Stomach smooth muscle (tissue), 2 donors: ENCODE measurements around the gene CNTN5.
"Not testable (repeated sequence)": the region's sequence is repeated elsewhere in the genome, so short reads cannot be mapped to it uniquely, and the experiment has no call there.

ENCODE experiments used
- H3K27ac ChIP-seq: one replicate; pipeline ENCODE4 v1.7.0; 2013; ENCODE audit warnings: mild to moderate bottlenecking, low read length, inconsistent platforms
- H3K27me3 ChIP-seq, 2 donors: one replicate each; pipeline ENCODE4 v1.7.0; 2013; ENCODE audit warnings: low read length in 2 of 2; ENCODE audit not compliant: insufficient read depth in 2 of 2, control insufficient read depth in 1 of 2
- H3K36me3 ChIP-seq, 2 donors: one replicate each; pipeline ENCODE4 v1.7.0; 2013; ENCODE audit warnings: low read length in 2 of 2; ENCODE audit not compliant: control insufficient read depth in 2 of 2, insufficient read depth in 2 of 2
- H3K4me1 ChIP-seq: one replicate; pipeline ENCODE4 v1.7.0; 2013; ENCODE audit warnings: low read length; ENCODE audit not compliant: control insufficient read depth, insufficient read depth
- H3K4me3 ChIP-seq, 2 donors: one replicate each; pipeline ENCODE4 v1.7.0; 2013; ENCODE audit warnings: low read length in 2 of 2
- H3K9ac ChIP-seq, 2 donors: one replicate each; pipeline ENCODE4 v1.7.0; 2013; ENCODE audit warnings: low read length in 2 of 2, mild to moderate bottlenecking in 1 of 2
- H3K9me3 ChIP-seq, 2 donors: one replicate each; pipeline ENCODE4 v1.7.0; 2013; ENCODE audit warnings: low read length in 2 of 2; ENCODE audit not compliant: control insufficient read depth in 2 of 2
- donor health status: healthy.
- donor health status: Pancreatic carcinoma.

CNTN5 gene

DNA sequence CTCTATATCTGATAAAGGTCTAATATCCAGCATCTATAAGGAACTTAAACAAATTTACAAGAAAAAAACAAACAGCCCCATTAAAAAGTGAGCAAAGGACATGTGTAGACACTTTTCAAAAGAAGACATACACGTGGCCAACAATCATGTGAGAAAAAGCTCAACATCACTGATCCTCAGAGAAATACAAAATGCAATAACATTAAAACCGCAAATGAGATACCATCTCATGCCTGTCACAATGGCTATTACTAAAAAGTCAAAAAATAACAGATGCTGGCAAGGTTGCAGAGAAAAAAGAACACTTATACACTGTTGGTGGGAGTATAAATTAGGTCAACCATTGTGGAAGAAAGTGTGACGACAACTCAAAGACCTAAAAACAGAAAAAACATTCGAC is 1253.7 kb downstream of the CNTN5 start:
- not testable (repeated sequence) for H3K4me1 ChIP-seq, H3K36me3 ChIP-seq, H3K9me3 ChIP-seq, H3K27ac ChIP-seq, H3K9ac ChIP-seq, H3K27me3 ChIP-seq, H3K4me3 ChIP-seq

DNA sequence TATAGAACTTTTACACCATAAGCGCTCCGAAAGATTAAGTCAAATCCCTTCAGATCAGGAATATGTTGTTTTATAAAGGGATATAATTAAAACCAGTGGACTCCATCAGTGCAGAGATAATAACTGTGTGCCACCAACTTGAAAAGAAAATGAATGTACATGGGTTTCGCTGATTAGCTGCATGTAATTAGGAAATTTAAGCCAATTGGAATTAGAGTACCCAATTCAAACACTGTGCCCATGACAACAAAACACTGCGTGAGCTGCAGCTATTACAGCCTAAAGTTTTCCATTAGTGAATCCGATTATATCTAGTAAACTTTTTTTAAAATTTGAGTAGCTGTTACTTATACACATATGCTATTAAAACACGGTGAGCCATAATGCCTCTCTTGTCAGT is 1274.0 kb downstream of the CNTN5 start:
- no peaks in the 10 kb centered on the region for H3K36me3 ChIP-seq
- no peaks in the 10 kb centered on the region for H3K9me3 ChIP-seq
- H3K4me3 ChIP-seq: no peak overlapping the region

DNA sequence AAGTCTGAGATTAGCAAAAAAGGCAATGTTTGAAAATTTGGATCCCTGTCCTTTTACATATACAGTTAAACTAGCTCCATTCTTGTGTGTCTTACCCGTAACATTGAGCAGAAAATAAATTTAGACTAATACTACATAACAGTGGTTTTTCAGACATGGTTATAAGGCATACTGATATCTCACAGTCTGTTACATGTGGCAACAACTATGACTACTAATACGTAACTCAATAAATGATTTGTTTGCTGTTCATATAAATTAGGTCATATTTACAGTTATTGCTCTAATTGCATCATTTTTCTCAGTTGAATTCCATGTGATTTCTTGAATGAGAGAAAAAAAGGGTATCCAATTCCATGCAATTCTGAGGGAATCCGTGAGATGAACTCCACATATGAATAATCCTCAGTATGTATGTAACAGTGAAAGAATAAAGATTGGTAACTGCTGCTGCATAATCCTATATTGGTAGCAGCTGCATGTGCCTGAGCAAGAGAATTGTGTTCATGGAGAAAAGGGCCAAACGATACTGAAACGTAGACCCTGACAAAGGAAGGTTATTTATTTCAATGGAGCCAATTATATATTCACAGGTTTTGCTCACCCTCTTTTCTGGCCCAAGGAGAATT is 1275.4 kb downstream of the CNTN5 start:
- H3K4me3 ChIP-seq: no peak overlapping the region
- H3K4me1 ChIP-seq: no peaks in the 10 kb centered on the region
- H3K27ac ChIP-seq: no peak overlapping the region
- no peaks in the 10 kb centered on the region for H3K9me3 ChIP-seq
- no peaks in the 10 kb centered on the region for H3K27me3 ChIP-seq
- no peaks in the 10 kb centered on the region for H3K36me3 ChIP-seq
- H3K9ac ChIP-seq: no peak overlapping the region

More for the DNA sequence above, 1274.0 kb downstream of the CNTN5 start:
- H3K9ac ChIP-seq: no peak overlapping the region
- no peaks in the 10 kb centered on the region for H3K27me3 ChIP-seq
- H3K27ac ChIP-seq: no peak overlapping the region
- no peaks in the 10 kb centered on the region for H3K4me1 ChIP-seq

DNA sequence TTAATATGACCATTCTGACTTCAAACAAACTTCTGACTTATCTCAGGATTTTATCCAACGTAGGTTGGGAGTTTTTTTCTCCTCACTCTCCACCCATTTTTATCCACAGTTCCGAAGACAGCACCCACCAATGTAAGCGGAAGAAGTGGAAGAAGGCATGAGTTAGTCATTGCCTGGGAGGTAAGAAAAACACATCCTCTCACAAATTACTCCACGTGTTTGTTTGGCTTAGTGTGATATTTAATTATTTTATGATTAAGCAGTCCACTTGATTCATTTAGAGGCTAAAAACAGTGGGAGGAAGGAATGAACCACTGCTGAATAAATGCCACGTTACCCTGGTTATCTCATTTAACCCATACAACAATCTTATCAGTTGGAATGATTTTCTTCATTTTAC is 1276.8 kb downstream of the CNTN5 start:
- H3K4me3 ChIP-seq: no peak overlapping the region
- H3K27ac ChIP-seq: no peak overlapping the region
- H3K9ac ChIP-seq: no peak overlapping the region
- H3K4me1 ChIP-seq: no peaks in the 10 kb centered on the region
- no peaks in the 10 kb centered on the region for H3K27me3 ChIP-seq
- H3K9me3 ChIP-seq: no peaks in the 10 kb centered on the region
- H3K36me3 ChIP-seq: no peaks in the 10 kb centered on the region

DNA sequence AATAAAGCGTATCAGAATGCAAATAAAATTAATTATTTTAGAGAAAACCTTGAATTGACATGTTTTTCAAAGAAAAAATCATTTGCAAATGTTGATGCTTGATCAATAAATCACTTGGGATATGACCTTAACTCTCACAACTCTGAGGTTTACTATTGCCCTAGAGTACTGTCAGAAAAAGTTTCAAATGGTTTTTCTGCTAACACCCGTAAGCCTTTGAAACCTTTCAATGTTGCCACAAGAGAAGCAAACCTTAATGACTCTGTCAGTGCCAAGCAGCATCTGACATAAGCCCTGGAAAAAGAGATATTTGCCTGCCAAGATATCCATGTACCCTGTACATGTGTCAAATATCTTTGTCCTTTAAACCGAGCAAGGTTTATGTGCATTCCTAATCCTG is 1282.1 kb downstream of the CNTN5 start:
- Histone ChIP-seq H3K4me3 (no peak overlapping the region), H3K36me3 (no peaks in the 10 kb centered on the region), H3K9ac (no peak overlapping the region), H3K9me3 (no peaks in the 10 kb centered on the region), H3K27ac (no peak overlapping the region), H3K27me3 (no peaks in the 10 kb centered on the region), H3K4me1 (no peaks in the 10 kb centered on the region)

DNA sequence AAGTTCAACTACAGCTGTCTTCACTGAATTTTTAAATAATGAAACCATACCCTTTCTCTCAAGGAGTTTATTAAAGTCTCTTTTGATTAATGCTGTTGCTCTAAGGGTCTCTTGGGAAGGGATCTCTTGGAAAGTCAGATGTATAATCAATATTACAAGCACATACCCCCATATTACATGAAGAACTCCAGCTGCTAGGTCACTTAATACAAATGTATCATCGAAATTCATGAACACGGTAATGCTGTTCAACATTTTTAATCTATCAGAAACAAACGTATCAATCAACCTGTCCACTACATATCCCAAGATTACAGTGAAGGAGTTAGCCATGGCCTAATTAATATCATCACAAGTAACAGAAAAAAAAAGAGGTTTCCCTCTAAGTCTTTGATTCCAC is 1283.1 kb downstream of the CNTN5 start:
- H3K9me3 ChIP-seq: no peaks in the 10 kb centered on the region
- H3K27ac ChIP-seq: no peak overlapping the region
- H3K27me3 ChIP-seq: no peaks in the 10 kb centered on the region
- H3K4me1 ChIP-seq: no peaks in the 10 kb centered on the region
- H3K4me3 ChIP-seq: no peak overlapping the region
- H3K36me3 ChIP-seq: no peaks in the 10 kb centered on the region
- H3K9ac ChIP-seq: no peak overlapping the region

DNA sequence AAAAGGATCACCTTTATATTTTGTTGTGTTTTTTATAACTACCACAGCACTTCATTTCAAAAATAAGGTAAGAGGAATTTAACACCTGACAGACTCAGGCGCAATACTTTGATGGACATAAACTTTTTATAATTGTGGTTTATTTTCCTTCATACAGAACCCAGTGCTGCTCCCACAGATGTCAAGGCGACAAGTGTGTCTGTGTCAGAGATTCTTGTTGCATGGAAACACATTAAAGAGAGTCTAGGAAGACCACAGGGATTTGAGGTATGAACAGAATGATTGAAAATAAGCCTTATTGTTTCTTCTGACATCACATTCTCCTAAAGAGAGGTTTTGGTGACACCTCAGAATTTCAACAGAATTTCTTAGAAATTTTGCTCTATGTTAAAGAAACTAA is 1287.5 kb downstream of the CNTN5 start:
- H3K27ac ChIP-seq: no peak overlapping the region
- no peaks in the 10 kb centered on the region for H3K36me3 ChIP-seq
- no peak overlapping the region for H3K9ac ChIP-seq
- no peaks in the 10 kb centered on the region for H3K4me1 ChIP-seq
- H3K9me3 ChIP-seq: no peaks in the 10 kb centered on the region
- H3K27me3 ChIP-seq: no peaks in the 10 kb centered on the region
- no peak overlapping the region for H3K4me3 ChIP-seq

DNA sequence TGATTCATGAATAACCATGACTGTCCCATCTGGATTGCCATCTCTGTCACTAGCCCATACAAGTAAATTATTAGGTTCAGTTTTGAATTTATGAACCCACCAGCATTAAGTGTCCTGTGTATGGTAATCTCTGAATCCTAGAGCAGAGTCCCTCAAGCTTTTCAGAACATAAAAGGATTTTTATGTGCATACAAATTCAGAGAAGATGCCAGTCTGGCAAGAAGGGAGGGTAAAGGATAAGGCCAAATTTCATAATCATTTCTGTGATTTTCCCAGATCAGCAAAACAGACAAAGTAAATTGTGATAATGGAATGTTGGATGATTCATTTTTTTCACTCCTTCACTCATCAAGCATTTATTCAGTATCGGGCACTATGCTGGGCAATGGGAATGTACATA is 1295.2 kb downstream of the CNTN5 start:
- Histone ChIP-seq H3K27ac (no peak overlapping the region), H3K4me3 (no peak overlapping the region), H3K9me3 (no peaks in the 10 kb centered on the region), H3K36me3 (no peaks in the 10 kb centered on the region), H3K27me3 (no peaks in the 10 kb centered on the region), H3K9ac (no peak overlapping the region), H3K4me1 (no peaks in the 10 kb centered on the region)

DNA sequence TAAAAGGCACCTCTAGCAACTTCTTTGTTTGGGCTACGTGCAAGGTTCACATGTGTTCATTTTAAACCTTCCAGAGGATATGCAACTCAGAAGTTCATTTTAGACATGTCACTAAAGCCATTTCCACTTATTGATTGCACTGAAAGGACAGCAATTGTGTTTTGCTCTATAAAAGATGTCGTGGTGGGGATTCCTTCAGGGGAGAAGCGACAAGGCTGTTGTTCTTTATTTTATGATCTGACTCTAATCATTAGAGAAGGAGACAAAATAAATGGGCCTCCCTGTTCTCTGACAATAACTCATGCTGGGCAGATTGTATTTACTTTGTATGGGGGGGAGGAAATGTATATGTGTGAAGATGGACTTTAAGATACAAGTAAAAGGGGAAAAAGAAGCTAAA is 1296.2 kb downstream of the CNTN5 start:
- Histone ChIP-seq H3K27me3 (no peaks in the 10 kb centered on the region), H3K9me3 (no peaks in the 10 kb centered on the region), H3K27ac (no peak overlapping the region), H3K36me3 (no peaks in the 10 kb centered on the region), H3K4me1 (no peaks in the 10 kb centered on the region), H3K4me3 (no peak overlapping the region), H3K9ac (no peak overlapping the region)

DNA sequence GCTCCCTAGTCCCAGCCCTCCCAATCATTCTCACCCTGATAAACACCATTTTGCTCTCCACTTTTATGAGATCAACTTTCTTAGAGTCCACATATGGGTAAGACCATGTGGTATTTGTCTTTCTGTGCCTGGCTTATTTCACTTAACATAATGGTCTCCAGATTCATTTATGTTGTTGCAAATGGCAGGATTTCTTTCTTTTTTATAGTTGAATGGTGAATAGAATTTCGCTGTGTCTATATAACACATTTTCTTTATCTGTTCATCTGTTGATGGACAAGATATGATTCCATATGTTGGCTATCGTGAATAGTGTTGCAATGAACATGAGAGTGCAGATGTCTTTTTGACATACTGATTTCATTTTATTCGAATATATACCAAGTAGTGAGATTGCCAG is 1298.9 kb downstream of the CNTN5 start:
- no peaks in the 10 kb centered on the region for H3K36me3 ChIP-seq
- no peaks in the 10 kb centered on the region for H3K27me3 ChIP-seq
- H3K9me3 ChIP-seq: no peaks in the 10 kb centered on the region
- H3K4me1 ChIP-seq: no peaks in the 10 kb centered on the region
- no peak overlapping the region for H3K27ac ChIP-seq
- no peak overlapping the region for H3K4me3 ChIP-seq
- no peak overlapping the region for H3K9ac ChIP-seq

DNA sequence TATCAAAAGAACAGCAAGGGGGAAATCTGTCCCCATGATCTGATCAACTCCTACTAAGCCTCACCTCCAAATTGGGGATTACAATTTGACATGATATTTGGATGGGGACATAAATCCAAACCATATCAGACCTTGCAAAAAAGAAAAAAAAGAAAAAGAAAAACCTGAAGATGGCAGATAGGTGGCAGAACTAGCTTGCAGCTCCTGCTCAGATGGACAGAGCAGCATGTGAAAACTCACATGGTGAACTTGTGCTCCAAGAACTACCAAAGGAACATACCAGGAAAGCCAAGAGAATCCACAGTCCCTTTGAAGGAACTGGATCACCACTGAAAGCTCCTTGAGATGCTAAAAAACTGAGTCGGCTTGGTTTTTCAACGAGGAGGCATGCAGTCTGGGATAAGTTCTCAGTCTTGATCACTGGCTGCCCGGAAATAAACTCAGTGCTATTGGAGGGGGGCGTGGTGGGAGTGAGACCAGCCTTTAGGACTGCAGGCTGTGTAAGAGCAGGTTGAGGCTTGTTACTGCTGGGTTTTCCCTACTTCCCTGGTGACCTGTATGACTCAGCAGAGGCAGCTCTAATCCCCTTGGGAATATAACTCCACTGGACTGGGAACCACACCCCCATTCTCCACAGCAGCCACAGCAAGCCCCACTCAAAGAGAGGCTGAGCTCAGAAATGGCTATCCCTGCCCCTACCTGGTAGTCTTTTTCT is 1308.0 kb downstream of the CNTN5 start:
- Histone ChIP-seq H3K4me3 (no peak overlapping the region), H3K4me1 (no peaks in the 10 kb centered on the region), H3K9me3 (no peaks in the 10 kb centered on the region), H3K9ac (no peak overlapping the region), H3K27ac (no peak overlapping the region), H3K36me3 (no peaks in the 10 kb centered on the region), H3K27me3 (no peaks in the 10 kb centered on the region)
